Inferior parietal cortex (tissue), 1 donor: Measurements from ENCODE around the gene KIF4B.
"Not testable (repeated sequence)": the region's sequence is repeated elsewhere in the genome, so short reads cannot be mapped to it uniquely, and the experiment has no call there.

Experiments used
- DNase-seq: peaks from one replicate; pipeline ENCODE4 v3.0.0-alpha.2; 2016; ENCODE audit errors: extremely low spot score

The KIF4B gene, protein sequence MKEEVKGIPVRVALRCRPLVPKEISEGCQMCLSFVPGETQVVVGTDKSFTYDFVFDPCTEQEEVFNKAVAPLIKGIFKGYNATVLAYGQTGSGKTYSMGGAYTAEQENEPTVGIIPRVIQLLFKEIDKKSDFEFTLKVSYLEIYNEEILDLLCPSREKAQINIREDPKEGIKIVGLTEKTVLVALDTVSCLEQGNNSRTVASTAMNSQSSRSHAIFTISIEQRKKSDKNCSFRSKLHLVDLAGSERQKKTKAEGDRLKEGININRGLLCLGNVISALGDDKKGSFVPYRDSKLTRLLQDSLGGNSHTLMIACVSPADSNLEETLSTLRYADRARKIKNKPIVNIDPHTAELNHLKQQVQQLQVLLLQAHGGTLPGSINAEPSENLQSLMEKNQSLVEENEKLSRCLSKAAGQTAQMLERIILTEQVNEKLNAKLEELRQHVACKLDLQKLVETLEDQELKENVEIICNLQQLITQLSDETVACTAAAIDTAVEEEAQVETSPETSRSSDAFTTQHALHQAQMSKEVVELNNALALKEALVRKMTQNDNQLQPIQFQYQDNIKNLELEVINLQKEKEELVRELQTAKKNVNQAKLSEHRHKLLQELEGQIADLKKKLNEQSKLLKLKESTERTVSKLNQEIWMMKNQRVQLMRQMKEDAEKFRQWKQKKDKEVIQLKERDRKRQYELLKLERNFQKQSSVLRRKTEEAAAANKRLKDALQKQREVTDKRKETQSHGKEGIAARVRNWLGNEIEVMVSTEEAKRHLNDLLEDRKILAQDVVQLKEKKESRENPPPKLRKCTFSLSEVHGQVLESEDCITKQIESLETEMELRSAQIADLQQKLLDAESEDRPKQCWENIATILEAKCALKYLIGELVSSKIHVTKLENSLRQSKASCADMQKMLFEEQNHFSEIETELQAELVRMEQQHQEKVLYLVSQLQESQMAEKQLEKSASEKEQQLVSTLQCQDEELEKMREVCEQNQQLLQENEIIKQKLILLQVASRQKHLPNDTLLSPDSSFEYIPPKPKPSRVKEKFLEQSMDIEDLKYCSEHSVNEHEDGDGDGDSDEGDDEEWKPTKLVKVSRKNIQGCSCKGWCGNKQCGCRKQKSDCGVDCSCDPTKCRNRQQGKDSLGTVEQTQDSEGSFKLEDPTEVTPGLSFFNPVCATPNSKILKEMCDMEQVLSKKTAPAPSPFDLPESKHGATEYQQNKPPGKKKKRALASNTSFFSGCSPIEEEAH

DNA sequence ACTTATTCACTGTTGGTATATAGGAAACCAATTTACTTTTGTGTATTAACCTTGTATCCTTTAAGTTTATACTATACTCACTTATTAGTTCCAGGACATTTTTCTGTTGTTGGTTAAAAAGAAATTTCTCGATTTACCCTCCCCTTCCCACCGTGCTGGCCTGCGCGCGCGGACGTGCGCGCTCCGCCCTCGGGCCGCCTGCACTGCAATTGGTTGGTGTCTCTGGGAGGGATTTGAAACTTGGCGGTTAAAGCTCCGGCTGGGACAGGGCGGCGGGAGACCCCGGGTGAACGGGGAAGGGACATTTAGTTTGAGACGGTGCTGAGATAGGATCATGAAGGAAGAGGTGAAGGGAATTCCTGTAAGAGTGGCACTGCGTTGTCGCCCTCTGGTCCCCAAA, at the start of gene KIF4B:
Gene KIF4B, plus strand, starts transcription at position 230 of the 400 bp plus-strand sequence. Its CDS starts 105 bp downstream, at position 335.
- no peak for DNase-seq

DNA sequence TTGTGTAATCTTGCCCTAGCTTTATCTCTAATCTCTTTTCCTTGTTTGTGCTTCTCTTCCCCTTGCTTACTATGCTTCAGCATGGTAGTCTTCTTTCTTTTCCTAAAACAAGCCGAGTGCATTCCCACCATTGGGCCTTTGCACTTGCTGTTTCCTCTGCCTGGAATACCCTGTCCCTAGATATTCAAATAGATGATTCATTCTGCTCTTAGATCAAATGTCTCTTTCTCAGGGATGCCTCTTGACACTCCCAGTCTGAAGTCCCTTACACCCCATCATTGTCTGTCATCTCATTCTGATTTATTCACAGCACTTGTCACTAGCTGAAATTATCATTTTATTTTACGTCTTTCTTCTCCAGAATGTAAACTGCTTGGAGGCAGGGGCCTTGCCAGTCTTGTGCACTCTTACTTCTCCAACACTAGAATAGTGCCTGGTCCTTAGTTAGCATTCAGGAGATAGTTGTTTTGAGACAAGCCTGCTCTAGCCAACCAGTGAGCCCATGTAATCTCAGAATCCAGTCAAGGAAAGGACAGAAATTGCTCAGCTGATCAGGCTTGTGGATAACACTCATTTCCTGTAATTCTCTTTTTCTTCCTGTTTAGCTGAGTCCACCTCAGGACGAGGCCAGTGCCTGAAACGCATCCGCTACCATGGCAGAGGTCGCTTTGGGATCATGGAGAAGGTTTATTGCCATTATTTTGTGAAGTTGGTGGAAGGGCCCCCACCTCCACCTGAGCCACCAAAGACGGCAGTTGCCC, 47.3 kb upstream of the KIF4B start:
- no peak for DNase-seq

DNA sequence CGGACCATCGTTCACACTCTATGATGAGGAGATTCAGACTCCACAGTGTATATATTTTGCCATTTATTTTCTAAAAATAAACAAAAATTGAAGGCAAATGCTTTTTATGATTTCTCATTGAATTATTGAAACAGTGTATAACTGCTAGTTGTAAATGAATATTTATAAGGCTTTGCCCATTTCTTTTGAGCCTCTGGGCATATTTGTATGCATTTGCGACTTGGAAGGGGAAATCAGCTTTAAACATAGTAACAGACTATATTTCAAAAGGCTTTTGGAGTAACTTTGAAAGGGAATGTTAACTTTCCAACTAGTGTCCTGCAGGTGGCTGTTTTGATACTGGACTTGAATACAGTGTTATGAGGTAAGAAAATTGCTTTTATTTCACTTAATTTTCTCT, 46.7 kb upstream of the KIF4B start:
- DNase-seq: no peak

DNA sequence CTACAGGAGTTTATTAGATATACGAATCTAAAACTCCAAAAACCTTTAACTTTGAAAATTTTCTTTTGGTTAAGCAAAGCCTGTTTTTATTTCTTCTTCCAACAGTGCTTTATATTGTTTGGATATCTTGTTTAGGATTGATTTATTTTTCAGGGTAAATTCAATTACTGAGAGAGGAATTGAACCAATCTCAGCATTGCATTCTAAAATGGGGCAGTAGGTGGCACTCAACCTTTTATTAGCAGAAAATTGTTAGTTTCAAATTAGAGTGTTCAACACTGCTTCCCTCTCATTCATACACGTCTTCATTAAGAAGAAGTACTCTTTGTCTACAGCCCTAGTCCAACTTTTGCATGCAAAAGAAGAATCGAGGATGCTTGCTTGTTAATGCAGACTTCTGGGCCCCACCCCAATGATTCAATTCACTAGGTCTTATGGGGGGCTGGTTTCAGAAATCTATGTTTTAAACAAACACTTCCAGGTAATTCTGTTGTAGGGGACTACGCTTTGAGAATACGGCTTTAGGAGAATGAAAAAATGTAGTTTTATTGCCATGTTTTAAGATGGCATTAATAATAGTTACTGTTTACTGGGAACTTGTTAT, 46.0 kb upstream of the KIF4B start:
- peak; percentile 43 for DNase-seq

DNA sequence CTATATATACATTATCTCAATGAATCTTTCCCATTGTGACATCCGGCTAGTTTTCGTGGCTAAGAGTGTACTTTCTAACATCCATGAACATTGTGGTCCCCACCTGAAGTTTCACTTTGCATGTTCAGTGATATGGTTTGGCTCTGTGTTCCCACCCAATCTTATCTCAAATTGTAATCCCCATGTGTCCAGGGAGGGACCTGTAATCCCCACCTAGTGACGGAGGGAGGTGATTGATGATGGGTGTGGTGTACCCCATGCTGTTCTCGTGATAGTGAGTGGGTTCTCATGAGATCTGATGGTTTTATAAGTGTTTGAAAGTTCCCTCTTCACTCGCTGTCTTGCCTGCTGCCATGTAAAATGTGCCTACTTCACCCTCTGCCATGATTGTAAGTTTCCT, 44.6 kb upstream of the KIF4B start:
- DNase-seq: no peak

DNA sequence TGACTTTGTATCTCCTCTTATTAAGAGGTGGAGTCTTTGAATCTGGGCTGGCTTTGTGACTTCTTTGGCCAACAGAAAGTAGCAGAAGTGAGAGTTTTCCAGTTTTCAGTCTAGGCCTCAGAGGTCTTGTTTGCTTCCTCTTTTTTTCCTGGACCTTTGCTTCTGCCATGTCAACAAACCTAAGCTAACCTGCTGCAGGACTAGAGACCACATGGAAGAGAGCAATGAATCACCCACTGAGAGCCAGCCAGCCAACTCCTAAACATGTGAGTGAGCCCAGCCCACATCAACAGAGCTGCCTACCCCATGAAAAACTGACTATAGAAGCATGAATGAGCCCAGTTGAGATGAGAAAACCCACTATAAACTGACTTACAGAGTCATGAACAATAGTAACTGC, 42.8 kb upstream of the KIF4B start:
- DNase-seq: no peak

DNA sequence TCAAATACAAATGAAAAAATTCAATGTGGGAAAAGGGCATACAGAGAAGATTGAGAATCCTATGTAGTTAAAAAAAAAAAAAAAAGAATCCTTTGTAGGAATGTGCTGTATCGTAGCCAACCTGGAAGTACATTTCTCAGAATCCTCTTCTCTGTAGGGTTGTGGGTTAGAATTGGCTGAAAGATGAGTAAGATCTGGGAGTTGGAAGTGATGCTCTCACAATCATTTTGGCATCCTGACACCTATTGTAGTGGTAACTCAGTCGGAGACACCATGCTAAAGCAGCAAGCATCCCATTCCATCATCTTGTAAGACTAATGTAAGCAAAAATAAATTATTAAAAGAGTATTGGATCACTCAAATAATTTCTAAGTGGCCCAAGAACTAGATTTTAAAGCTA, 42.1 kb upstream of the KIF4B start:
- DNase-seq: no peak

DNA sequence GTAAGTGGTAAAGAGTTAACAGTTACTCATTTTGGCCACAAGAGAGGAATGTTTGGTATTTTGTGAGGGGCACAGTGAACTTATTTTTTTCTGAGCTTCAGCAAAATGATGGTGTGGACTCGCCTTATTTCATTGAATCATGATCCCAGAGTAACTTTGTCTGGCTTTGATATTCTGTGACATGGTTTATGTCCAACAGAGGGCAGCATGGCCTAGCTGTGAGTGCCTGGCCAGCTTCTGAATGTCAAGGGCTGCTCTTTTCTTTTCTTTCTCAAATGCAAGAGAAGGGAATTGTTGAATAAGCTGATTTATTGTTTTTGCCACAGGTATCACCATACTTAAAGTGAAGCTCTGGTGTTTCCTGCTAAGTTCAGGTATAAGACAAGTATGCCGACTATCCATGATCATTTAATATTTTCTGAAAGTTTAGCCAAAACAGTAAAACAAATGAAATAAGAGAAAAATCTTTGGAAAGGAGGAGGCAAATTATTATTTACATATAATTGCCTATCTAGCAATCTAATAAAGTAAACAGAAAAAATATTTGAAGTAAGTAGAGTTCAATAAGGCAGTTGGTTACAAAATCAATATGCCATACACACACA, 41.0 kb upstream of the KIF4B start:
- peak; percentile 72 for DNase-seq

DNA sequence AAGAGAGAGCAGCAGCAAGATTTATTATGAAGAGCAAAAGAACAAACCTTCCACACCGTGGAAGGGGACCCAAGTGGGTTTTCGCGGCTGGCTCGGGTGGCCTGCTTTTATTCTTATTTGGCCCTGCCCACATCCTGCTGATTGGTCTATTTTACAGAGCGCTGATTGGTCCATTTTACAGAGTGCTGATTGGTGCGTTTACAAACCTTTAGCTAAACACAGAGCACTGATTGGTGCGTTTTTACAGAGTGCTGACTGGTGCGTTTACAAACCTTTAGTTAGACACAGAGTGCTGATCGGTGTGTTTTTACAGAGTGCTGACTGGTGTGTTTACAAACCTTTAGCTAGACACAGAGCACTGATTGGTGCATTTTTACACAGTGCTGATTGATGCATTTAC, 37.5 kb upstream of the KIF4B start:
- not testable (repeated sequence) for DNase-seq

DNA sequence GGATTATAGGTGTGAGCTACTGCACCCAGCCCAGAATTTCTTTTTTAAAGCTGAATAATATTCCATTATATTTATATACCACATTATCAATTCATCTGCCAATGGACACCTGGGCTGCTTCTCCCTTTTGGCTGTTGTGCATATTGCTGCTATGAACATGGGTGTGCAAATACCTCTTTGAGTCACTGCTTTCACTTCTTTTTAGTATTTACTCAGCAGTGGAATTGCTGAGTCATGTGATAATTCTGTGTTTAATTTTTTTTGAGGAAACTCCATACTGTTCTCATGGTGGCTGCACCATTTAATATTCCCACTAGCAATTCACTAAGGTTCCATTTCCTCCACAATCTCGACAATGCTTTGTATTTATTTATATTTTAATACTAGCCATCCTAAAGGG, 36.1 kb upstream of the KIF4B start:
- no peak for DNase-seq

DNA sequence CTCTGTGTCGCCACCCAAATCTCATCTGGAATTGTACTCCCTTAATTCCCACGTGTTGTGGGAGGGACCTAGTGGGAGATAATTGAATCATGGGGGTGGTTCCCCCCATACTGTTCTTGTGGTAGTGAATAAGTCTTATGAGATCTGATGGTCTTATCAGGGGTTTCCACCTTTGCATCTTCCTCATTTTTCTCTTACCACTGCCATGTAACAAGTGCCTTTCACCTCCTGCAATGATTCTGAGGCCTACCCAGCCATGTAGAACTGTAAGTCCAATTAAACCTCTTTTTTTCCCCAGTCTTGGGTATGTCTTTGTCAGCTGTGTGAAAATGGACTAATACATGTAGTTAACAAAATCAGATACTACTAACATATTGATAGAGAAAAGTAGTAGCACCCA, 35.3 kb upstream of the KIF4B start:
- not testable (repeated sequence) for DNase-seq

DNA sequence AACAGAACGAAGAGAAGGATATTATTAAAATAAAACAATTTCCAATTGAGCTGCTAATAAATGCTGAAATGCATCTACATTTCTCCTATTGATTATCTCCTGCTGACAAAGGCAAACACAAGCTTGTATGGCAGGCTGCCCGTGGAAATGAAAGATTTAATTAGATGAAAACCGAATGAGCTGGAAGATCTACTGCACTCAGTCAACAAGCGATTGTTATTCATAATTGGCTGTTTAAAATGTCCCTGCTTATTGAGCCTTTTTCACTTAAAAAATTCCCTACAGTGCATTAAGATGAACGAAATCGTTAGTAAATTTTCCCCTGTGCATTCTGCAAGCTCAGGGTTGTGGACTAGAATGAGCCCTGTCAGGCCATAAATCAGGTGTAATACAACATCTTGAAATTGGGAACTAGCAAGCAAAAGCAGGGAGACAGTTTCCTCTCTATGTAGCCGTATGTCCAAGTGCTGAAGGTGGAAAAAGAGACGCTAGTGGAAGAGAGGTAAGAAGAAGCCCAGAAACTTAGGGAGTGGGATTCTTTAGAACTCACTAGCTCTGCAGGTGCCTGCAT, 28.5 kb upstream of the KIF4B start:
- DNase-seq: no peak

DNA sequence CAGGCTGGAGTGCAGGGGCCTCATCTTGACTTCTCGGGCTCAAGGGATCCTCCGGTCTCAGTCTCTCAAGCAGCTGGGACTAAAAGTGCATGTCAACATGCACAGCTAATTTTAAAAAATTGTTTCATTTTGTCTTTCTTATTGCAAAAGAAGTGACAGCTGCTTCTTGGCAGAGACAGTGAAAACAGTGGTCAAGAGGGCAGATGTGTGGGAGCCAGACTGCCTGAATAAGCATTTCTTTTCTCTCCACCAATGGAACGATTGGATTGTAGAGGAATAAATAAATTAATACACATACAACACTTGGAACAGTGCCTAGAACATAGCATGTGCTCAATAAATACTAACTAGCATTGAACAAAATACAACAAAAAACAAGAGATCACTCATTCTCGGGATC, 27.4 kb upstream of the KIF4B start:
- no peak for DNase-seq

DNA sequence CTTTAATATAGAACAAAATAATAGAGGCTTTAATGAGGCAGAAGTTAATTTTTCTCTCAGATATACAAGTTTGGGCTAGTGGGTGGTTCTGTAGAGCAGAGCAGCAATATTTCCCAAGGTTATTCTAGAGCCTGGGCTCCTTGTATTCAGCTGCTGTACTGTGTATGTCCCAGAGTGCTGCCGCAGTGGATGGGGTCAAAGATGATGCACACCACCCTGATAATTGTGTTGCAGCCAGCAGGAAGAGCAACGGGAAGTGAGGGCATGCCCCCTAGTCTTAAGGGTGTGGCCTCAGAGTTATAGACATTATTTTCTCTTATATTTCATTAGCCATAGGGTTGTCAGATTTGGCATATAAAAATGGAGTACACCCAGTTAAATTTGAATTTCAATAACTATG, 23.9 kb upstream of the KIF4B start:
- DNase-seq: no peak

DNA sequence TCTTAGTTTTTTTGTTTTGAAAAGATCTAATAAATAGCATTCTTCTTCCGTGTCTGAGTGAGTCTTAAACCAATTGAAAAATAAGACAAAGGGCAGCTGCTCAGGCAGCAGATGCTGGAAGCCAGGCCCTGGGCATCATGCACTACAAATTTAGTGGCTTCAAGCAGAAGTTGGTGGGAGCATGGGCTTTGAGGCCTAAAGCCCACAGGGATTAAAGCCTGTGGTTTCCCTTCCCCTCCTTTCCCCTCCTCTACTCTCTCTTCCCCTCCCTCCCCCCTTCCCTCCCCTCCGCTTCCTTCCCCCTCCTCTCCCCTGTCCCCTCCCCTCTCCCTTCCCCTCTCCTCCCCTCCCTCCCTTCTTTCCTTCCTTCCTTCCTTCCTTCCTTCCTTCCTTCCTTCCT, 20.1 kb upstream of the KIF4B start:
- no peak for DNase-seq

DNA sequence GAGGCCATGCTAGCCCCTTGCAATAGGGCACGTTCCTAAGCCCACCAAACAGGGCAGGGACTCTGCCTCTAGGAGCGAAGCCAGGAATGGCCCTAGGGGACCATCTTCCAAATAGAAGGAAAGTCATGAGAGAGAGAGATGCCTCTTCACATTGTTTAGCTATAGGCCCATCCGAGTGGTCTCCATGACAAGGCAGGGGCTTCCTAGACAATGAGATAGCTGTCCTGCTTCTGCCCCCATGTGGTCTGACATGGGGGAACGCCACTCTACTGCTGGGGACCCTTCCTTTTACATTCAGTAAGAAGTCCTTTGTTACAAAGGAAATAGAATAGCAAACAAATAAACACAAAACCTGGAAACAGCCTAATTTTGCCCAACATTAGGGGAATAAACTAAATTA, 17.9 kb upstream of the KIF4B start:
- no peak for DNase-seq

DNA sequence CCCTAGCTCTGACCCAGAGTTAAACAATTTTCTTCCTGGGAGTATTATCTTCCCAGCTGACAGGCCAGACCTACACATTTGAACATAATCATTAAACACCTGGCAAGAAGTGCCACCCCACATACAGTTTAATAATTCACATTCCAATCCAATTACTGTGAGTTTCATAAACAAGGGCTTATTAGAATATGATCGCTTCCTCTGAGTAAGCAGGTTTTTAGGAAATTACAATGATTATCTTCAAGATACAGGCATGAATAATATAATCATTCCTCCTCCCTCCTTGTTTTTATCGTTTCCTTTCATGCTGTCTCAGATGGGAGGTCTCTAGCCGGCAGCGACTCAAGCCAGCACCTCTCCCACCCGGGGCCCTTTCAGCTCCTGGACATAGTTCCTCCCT, 15.8 kb upstream of the KIF4B start:
- DNase-seq: no peak

DNA sequence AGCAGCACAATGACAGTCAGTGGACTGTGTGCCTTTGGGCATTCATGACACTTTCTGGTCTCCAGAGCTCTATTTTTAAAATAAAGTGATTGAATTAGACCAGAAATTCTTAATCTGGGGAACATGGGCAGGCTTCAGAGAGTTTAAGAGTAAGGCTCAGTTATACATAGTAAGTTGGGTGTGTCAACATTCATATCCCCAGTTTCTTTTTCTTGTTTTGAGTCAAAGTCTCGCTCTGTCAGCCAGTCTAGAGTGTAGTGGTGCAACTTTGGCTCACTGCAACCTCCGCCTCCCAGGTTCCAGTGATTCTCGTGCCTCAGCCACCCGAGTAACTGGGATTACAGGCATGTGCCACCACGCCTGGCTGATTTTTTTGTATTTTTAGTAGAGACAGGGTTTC, 13.7 kb upstream of the KIF4B start:
- DNase-seq: no peak

DNA sequence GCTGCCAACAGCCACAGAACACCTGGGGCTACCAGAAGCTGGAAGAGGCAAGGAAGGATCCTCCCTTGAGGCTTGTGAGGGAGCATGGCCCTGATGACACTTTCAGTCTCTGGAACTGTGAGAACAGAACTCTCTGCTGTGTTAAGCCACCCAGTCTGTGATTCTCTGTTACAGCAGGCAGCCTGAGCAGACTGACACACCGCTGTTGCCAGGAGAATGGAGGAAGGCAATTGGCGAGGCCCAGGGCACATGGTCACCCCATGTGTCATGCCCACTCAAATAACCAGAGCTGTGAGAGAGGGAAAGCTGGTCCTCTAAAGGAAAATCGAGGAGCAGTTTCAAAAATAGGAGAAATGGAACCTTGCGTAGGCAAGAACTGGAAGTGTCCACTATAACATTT, 12.0 kb upstream of the KIF4B start:
- DNase-seq: no peak

DNA sequence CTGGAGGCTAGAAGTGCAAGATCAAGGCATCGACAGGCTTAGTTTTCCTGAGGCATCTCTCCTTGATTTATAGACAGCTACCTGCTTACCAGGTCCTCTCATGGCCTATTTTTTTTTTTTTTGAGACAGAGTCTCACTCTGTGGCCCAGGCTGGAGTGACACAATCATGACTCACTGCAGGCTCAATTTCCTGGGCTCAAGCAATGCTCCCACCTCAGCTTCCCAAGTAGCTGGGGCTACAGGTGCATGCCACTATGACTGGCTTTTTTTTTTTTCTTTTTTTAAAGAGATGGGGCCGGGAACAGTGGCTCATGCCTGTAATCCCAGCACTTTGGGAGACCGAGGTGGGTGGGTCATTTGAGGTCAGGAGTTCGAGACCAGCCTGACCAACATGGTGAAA, 10.8 kb upstream of the KIF4B start:
- DNase-seq: not testable (repeated sequence)
